Measurements from ENCODE around the gene PRKCE.

- no peak for TF ChIP-seq CTCF (IDR thresholded peaks at IDR 0.05)
- no peak for TF ChIP-seq POLR2A (IDR thresholded peaks at IDR 0.05)
Observed at GRCh38 chr2:45675263-45675812, 23.9 kb downstream of the PRKCE start.
